Esophagus muscularis mucosa (tissue), 4 donors: Measurements from ENCODE around the gene P2RY6. TPM values are rescaled to one million over a fixed set of nuclear protein-coding genes. Genes with fewer than 3 reads are reported as not detected.
A peak's percentile ranks its signal among the peaks of the same experiment; 100 is the strongest.

Source experiments
- DNase-seq: peaks from one replicate; pipeline ENCODE4 v3.0.0-alpha.2; 2017; ENCODE audit errors: extremely low spot score
- H3K27ac ChIP-seq, 4 donors: fragments of 200-600 bp; sonication (generic); replicated peaks in 1 of 4; 1 replicate in 3 of 4; 2 replicates in 1 of 4; pipeline ENCODE4 v1.5.1; 2016 to 2019; ENCODE audit warnings: mild to moderate bottlenecking in 1 of 4
- H3K27me3 ChIP-seq, 4 donors: fragments of 200-600 bp; sonication (generic); one replicate each; pipeline versions ENCODE4 v1.5.1 to v1.6.0; 2016 to 2019
- H3K36me3 ChIP-seq, 4 donors: fragments of 200-600 bp; sonication (generic); one replicate each; pipeline ENCODE4 v1.5.1; 2016 to 2019
- H3K4me1 ChIP-seq, 4 donors: fragments of 200-600 bp; sonication (generic); one replicate each; pipeline ENCODE4 v1.5.1; 2016 to 2019
- H3K4me3 ChIP-seq, 4 donors: fragments of 200-600 bp; sonication (generic); 1 replicate in 2 of 4; 2 replicates in 2 of 4; pipeline ENCODE4 v1.5.1; 2016 to 2019; ENCODE audit warnings: mild to moderate bottlenecking in 4 of 4, moderate library complexity in 1 of 4
- H3K9me3 ChIP-seq, 4 donors: fragments of 200-600 bp; sonication (generic); 1 replicate in 3 of 4; 2 replicates in 1 of 4; pipeline ENCODE4 v1.5.1; 2016 to 2019
- EP300 ChIP-seq: sonication (generic); formaldehyde crosslinking; IDR thresholded peaks from one replicate; pipeline ENCODE4 v1.6.1; 2017; ENCODE audit warnings: antibody characterized with exemption
- POLR2A ChIP-seq: fragments of 450-650 bp; IDR thresholded peaks from one replicate; pipeline ENCODE4 v1.6.1; 2017; ENCODE audit warnings: antibody characterized with exemption, moderate library complexity, mild to moderate bottlenecking, low read depth
- POLR2AphosphoS5 ChIP-seq, 2 donors: sonication (generic); formaldehyde crosslinking; IDR thresholded peaks; one replicate each; pipeline ENCODE4 v1.6.1; 2017; ENCODE audit warnings: antibody characterized with exemption in 2 of 2
- WGBS: methylation state at CpG from one replicate; pipeline ENCODE4 v1.1.5; 2018; 5-methylcytosine and 5-hydroxymethylcytosine counted together
- intact Hi-C: fragments of 100-400 bp; cut with DNase I; formaldehyde crosslinking; loops from one replicate; pipeline ENCODE4 v1.15.1; 2023
- total RNA-seq, 4 donors: library from RNA; depleted of rRNA; stranded (reverse); fragments of >200 nt; gene quantifications; one replicate each; pipeline versions ENCODE4 v1.1.0 to v1.2.1, GENCODE V29; 2016
- TF ChIP-seq, protein P1 (sequence below), 3 experiments: fragments of 200-600 bp in 2 of 3; fragments of 450-650 bp in 1 of 3; sonication (generic) in 2 of 3; IDR thresholded peaks; one replicate each; pipeline ENCODE4 v1.5.1; 2017 to 2019; ENCODE audit warnings: antibody characterized with exemption in 3 of 3, mild to moderate bottlenecking in 2 of 3, moderate library complexity in 1 of 3

Gene P2RY6
- total RNA-seq, 4 donors from 2014 or later: 1.6 to 4.8 (median 2.4) TPM

- WGBS: 51% methylated on average over 4 of the region's 5 CpGs
- Histone ChIP-seq H3K4me3 (no peak overlapping the region), H3K27me3 (no peaks in the 10 kb centered on the region), H3K36me3 (no peaks in the 10 kb centered on the region), H3K9me3 (no peaks in the 10 kb centered on the region), H3K4me1 (peaks cover 24 to 33% (median 29%) of the 10 kb centered on the region in 4 donors), H3K27ac (no peak overlapping the region)
- intact Hi-C loops: no loop called here
- no peak for TF ChIP-seq POLR2A
- no peak for DNase-seq
Measured at GRCh38 chr11:73292525-73292894, 20.4 kb downstream of the P2RY6 start.

- H3K9me3 ChIP-seq: no peaks in the 10 kb centered on the region
- TF ChIP-seq POLR2A (no peak), POLR2AphosphoS5 (IDR thresholded peaks at IDR 0.05) (no peak), EP300 (no peak)
- TF ChIP-seq, protein P1, sequence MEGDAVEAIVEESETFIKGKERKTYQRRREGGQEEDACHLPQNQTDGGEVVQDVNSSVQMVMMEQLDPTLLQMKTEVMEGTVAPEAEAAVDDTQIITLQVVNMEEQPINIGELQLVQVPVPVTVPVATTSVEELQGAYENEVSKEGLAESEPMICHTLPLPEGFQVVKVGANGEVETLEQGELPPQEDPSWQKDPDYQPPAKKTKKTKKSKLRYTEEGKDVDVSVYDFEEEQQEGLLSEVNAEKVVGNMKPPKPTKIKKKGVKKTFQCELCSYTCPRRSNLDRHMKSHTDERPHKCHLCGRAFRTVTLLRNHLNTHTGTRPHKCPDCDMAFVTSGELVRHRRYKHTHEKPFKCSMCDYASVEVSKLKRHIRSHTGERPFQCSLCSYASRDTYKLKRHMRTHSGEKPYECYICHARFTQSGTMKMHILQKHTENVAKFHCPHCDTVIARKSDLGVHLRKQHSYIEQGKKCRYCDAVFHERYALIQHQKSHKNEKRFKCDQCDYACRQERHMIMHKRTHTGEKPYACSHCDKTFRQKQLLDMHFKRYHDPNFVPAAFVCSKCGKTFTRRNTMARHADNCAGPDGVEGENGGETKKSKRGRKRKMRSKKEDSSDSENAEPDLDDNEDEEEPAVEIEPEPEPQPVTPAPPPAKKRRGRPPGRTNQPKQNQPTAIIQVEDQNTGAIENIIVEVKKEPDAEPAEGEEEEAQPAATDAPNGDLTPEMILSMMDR (IDR thresholded peaks at IDR 0.05): no peak
- no peak for DNase-seq
- no peaks in the 10 kb centered on the region for H3K36me3 ChIP-seq
- 90% methylated on average over 4 of the region's 4 CpGs for WGBS
- intact Hi-C loops: no loop called here
- no peak overlapping the region for H3K27ac ChIP-seq
- H3K27me3 ChIP-seq: no peaks in the 10 kb centered on the region
- H3K4me1 ChIP-seq: peaks cover 17 to 24% (median 21%) of the 10 kb centered on the region in 4 donors
- H3K4me3 ChIP-seq: no peak overlapping the region
Measured at GRCh38 chr11:73293356-73293936, 21.3 kb downstream of the P2RY6 start.

- no peak overlapping the region for H3K27ac ChIP-seq
- peaks cover 7 to 13% (median 10%) of the 10 kb centered on the region in 4 donors for H3K4me1 ChIP-seq
- H3K27me3 ChIP-seq: no peaks in the 10 kb centered on the region
- DNase-seq: no peak
- TF ChIP-seq EP300: no peak
- no peak for TF ChIP-seq POLR2A
- no peak for TF ChIP-seq POLR2AphosphoS5 (IDR thresholded peaks at IDR 0.05)
- TF ChIP-seq, protein P1 (IDR thresholded peaks at IDR 0.05): no peak
- H3K4me3 ChIP-seq: no peak overlapping the region
- no peaks in the 10 kb centered on the region for H3K36me3 ChIP-seq
- H3K9me3 ChIP-seq: no peaks in the 10 kb centered on the region
- intact Hi-C loops: loop anchor here (5.0 kb wide), 1 partner anchor 98 kb away; no protein-coding TSS in a partner anchor
Measured at GRCh38 chr11:73294604-73295003, 22.5 kb downstream of the P2RY6 start.

DNA sequence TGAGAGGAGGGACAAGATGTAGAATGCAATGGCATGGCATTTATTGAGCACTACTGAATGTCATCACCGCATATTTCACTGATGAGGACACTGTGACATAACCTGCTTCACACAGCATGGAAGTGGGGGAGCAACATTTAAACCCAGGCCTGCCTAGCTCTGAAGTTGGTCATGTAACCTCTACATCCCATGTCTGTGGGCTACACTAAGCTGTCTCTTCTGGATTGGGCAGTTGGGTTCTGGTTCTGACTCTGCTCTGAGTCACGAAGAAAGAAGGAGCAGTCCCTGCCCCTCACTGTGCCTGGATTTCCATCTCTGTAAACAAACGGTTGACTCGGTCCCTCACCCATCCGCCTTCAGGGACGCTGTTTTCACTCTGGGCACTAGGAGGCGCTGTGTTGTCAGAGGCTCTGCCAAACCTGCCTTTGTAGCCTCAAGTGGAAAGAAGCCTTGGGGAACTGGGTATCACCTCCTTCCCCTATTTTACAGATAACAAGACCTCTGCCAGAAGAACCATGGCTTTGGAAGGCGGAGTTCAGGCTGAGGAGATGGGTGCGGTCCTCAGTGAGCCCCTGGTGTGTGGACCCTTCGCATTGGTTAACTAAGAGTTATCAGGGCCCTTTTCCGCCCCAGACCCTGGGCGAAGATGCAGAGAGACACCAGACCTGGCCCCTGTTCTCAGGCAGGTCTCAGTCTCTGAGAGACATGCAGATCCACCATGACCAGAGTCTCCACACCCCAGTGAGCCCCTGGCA is 23.3 kb downstream of the P2RY6 start:
- WGBS: 69% methylated on average over 7 of the region's 12 CpGs
- DNase-seq: no peak
- Histone ChIP-seq H3K4me3 (no peak overlapping the region), H3K36me3 (no peaks in the 10 kb centered on the region), H3K27me3 (no peaks in the 10 kb centered on the region), H3K27ac (no peak overlapping the region), H3K4me1 (peaks cover 4 to 9% (median 6%) of the 10 kb centered on the region in 4 donors), H3K9me3 (no peaks in the 10 kb centered on the region)
- TF ChIP-seq EP300: no peak
- peak in 1 of 2 donors; percentile 26 for TF ChIP-seq POLR2AphosphoS5 (IDR thresholded peaks at IDR 0.05)
- no peak for TF ChIP-seq POLR2A
- TF ChIP-seq, protein P1 (IDR thresholded peaks at IDR 0.05): peak; percentile 81 to 90 (median 85)
- intact Hi-C loops: loop anchor here (5.0 kb wide), 1 partner anchor 97 kb away; no protein-coding TSS in a partner anchor

- DNase-seq: no peak
- WGBS: 96% methylated on average over 3 of the region's 3 CpGs
- Histone ChIP-seq H3K27ac (no peak overlapping the region), H3K4me1 (peaks cover 4 to 9% (median 6%) of the 10 kb centered on the region in 4 donors), H3K9me3 (no peaks in the 10 kb centered on the region), H3K27me3 (no peaks in the 10 kb centered on the region), H3K36me3 (no peaks in the 10 kb centered on the region), H3K4me3 (no peak overlapping the region)
- intact Hi-C loops: loop anchor here (5.0 kb wide), 1 partner anchor 96 kb away; no protein-coding TSS in a partner anchor
- no peak for TF ChIP-seq POLR2AphosphoS5 (IDR thresholded peaks at IDR 0.05)
- TF ChIP-seq, protein P1 (IDR thresholded peaks at IDR 0.05): no peak
- no peak for TF ChIP-seq EP300
- TF ChIP-seq POLR2A: no peak
Measured at GRCh38 chr11:73295996-73296318, 23.8 kb downstream of the P2RY6 start.
